H1 (cell line): ENCODE measurements around the gene CCL3. TPM values are rescaled to one million over a fixed set of nuclear protein-coding genes. Genes with fewer than 3 reads are reported as not detected.

Source experiments
- EGR1 ChIP-seq: IDR thresholded peaks from 2 replicates; pipeline ENCODE4 v1.6.1; 2011; ENCODE audit warnings: low read depth, low read length, borderline replicate concordance
- JUND ChIP-seq: IDR thresholded peaks from 2 replicates; pipeline ENCODE4 v1.6.1; 2011; ENCODE audit warnings: mild to moderate bottlenecking, improper control_type of control experiment, low read length
- polyA plus RNA-seq, 7 experiments: library from polyadenylated mRNA; depleted of rRNA in 3 of 7; stranded (reverse) in 5 of 7; unstranded in 2 of 7; fragments of >200 nt in 5 of 7; fragments of 200-250 nt in 2 of 7; gene quantifications; 1 replicate in 5 of 7; 2 replicates in 1 of 7; 4 replicates in 1 of 7; pipeline versions ENCODE4 v1.2.1 to v1.2.3, GENCODE V29; 2011 to 2013; ENCODE audit warnings: missing spikeins in 2 of 7, mixed read lengths in 2 of 7
- total RNA-seq: library from RNA; stranded (reverse); fragmentation: NEBNext Ultra II Directional; extraction: Animal tissue kit (Norgen Biotek cat#: 25700); gene quantifications from 2 replicates; pipeline ENCODE4 v1.2.1, GENCODE V29; 2021

The CCL3 gene
- total and polyA plus RNA-seq, 2 of the 8 experiments (the other 6 are each of a cell fraction or from before 2014, with no cell fraction given), result not detected

DNA sequence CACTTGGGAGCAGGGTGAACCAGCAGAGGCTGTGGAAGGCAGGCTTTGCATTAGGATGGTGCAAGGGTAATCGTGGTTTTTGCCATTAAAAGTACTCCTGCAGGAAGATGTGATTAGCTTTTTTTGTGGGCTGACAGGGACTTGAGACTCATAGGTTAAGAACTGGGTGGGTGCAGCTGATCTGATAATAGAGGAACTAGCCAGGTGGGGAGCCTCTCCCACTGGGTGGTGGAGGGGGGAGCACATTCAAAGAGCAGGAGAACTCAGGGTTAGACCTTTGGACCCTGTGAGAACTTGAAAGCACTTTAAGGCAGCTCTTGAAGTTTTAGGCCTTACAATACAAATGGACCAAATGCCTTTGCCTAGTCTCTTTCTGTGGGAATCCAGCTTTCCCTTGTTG lies 46.1 kb upstream of the CCL3 start (continued):
- TF ChIP-seq EGR1 (no peak), JUND (no peak)
- TF ChIP-seq, all 59 proteins: peak for 0
